Measurements from ENCODE around the gene SYT1. TPM values are rescaled to one million over a fixed set of nuclear protein-coding genes. Genes with fewer than 3 reads are reported as not detected.

Gene SYT1
- total and polyA plus RNA-seq, 3 experiments from 2014 or later = not detected

GRCh38 chr12:79001404-79001803 lies 136.8 kb downstream of the SYT1 start:
- Mint-ChIP-seq H3K4me1 (no peaks in the 10 kb centered on the region), H3K9me3 (peaks cover 2 to 35% (median 3%) of the 10 kb centered on the region in 5 donors)

DNA sequence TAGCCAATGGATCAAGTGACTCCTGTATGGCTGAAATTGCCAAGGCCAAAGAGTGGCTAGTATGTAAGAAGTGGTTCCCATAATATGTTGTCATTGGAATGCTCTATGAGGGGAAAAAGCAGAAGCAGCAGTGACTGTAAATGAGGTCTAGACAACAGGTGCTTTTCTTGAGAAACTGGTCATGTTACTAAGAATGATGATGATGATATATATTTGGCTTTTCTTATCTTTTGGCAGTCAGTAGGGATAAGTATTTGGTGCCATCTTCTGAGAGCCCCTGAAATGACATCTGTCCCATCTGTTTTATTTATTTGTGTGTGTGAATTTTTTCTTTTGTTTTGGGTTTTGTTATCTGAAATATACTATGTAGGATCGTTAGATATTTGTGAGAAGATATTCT lies 141.7 kb downstream of the SYT1 start:
- Histone ChIP-seq H3K9me3 (ENCODE audit: low read length) (no peaks in the 10 kb centered on the region), H3K27me3 (ENCODE audit: insufficient read depth, low read length, poor library complexity, severe bottlenecking) (no peaks in the 10 kb centered on the region), H3K4me1 (ENCODE audit: insufficient read depth, low read length) (no peaks in the 10 kb centered on the region), H3K4me3 (ENCODE audit: low read length) (no peak overlapping the region), H3K27ac (ENCODE audit: low read depth, low read length) (no peak overlapping the region), H3K36me3 (ENCODE audit: insufficient read depth, low read length) (no peaks in the 10 kb centered on the region)
- no peak for DNase-seq
- ChIA-PET CTCF (no interaction called here), POLR2A (no interaction called here)
- Mint-ChIP-seq H3K4me3 (no peak overlapping the region), H3K9me3 (peaks cover 3 to 20% (median 4%) of the 10 kb centered on the region in 5 donors), H3K36me3 (no peaks in the 10 kb centered on the region), H3K4me1 (no peaks in the 10 kb centered on the region), H3K27me3 (no peaks in the 10 kb centered on the region), H3K27ac (no peak overlapping the region)

More at GRCh38 chr12:79001404-79001803, 136.8 kb downstream of the SYT1 start:
- Mint-ChIP-seq H3K4me3 (no peak overlapping the region), H3K36me3 (no peaks in the 10 kb centered on the region), H3K27ac (no peak overlapping the region), H3K27me3 (no peaks in the 10 kb centered on the region)
- H3K27ac ChIP-seq (ENCODE audit: low read depth, low read length) = no peak overlapping the region
- no peaks in the 10 kb centered on the region for H3K9me3 ChIP-seq (ENCODE audit: low read length)
- ChIA-PET CTCF (no interaction called here), POLR2A (no interaction called here)
- no peak for DNase-seq
- no peaks in the 10 kb centered on the region for H3K4me1 ChIP-seq (ENCODE audit: insufficient read depth, low read length)
- no peaks in the 10 kb centered on the region for H3K36me3 ChIP-seq (ENCODE audit: insufficient read depth, low read length)
- H3K4me3 ChIP-seq (ENCODE audit: low read length) = no peak overlapping the region
- no peaks in the 10 kb centered on the region for H3K27me3 ChIP-seq (ENCODE audit: insufficient read depth, low read length, poor library complexity, severe bottlenecking)

GRCh38 chr12:79008591-79008990 lies 144.0 kb downstream of the SYT1 start:
- POLR2A ChIA-PET = no interaction called here

GRCh38 chr12:79012636-79013035 lies 148.1 kb downstream of the SYT1 start:
- Histone ChIP-seq H3K9me3 (ENCODE audit: low read length) (no peaks in the 10 kb centered on the region), H3K4me1 (ENCODE audit: insufficient read depth, low read length) (no peaks in the 10 kb centered on the region), H3K27me3 (ENCODE audit: insufficient read depth, low read length, poor library complexity, severe bottlenecking) (no peaks in the 10 kb centered on the region), H3K4me3 (ENCODE audit: low read length) (no peak overlapping the region), H3K27ac (ENCODE audit: low read depth, low read length) (no peak overlapping the region), H3K36me3 (ENCODE audit: insufficient read depth, low read length) (no peaks in the 10 kb centered on the region)
- ChIA-PET CTCF (no interaction called here), POLR2A (no interaction called here)
- Mint-ChIP-seq H3K9me3 (peaks cover 6 to 33% (median 13%) of the 10 kb centered on the region in 5 donors), H3K27ac (no peak overlapping the region), H3K36me3 (no peaks in the 10 kb centered on the region), H3K4me3 (no peak overlapping the region), H3K27me3 (no peaks in the 10 kb centered on the region), H3K4me1 (no peaks in the 10 kb centered on the region)
- no peak for DNase-seq

More at GRCh38 chr12:79008591-79008990, 144.0 kb downstream of the SYT1 start:
- DNase-seq = no peak
- Mint-ChIP-seq H3K27me3 (no peaks in the 10 kb centered on the region), H3K27ac (no peak overlapping the region), H3K36me3 (no peaks in the 10 kb centered on the region), H3K9me3 (peaks cover 3 to 24% (median 12%) of the 10 kb centered on the region in 5 donors), H3K4me3 (no peak overlapping the region), H3K4me1 (no peaks in the 10 kb centered on the region)
- Histone ChIP-seq H3K27ac (ENCODE audit: low read depth, low read length) (no peak overlapping the region), H3K9me3 (ENCODE audit: low read length) (no peaks in the 10 kb centered on the region), H3K4me1 (ENCODE audit: insufficient read depth, low read length) (no peaks in the 10 kb centered on the region), H3K4me3 (ENCODE audit: low read length) (no peak overlapping the region), H3K36me3 (ENCODE audit: insufficient read depth, low read length) (no peaks in the 10 kb centered on the region), H3K27me3 (ENCODE audit: insufficient read depth, low read length, poor library complexity, severe bottlenecking) (no peaks in the 10 kb centered on the region)
- CTCF ChIA-PET = no interaction called here

GRCh38 chr12:79016181-79016580 lies 151.6 kb downstream of the SYT1 start:
- H3K27ac Mint-ChIP-seq = no peak overlapping the region
- Histone ChIP-seq H3K27ac (ENCODE audit: low read depth, low read length) (no peak overlapping the region), H3K36me3 (ENCODE audit: insufficient read depth, low read length) (no peaks in the 10 kb centered on the region), H3K4me3 (ENCODE audit: low read length) (no peak overlapping the region), H3K9me3 (ENCODE audit: low read length) (no peaks in the 10 kb centered on the region), H3K27me3 (ENCODE audit: insufficient read depth, low read length, poor library complexity, severe bottlenecking) (no peaks in the 10 kb centered on the region), H3K4me1 (ENCODE audit: insufficient read depth, low read length) (no peaks in the 10 kb centered on the region)
- ChIA-PET POLR2A (no interaction called here), CTCF (interaction anchor here (0.8 kb wide), 1 partner anchor 18 kb away, joined by 3 read pairs; no protein-coding TSS in a partner anchor)
- H3K27me3 Mint-ChIP-seq = no peaks in the 10 kb centered on the region
- peaks cover 6 to 26% (median 13%) of the 10 kb centered on the region in 5 donors for H3K9me3 Mint-ChIP-seq
- H3K36me3 Mint-ChIP-seq = no peaks in the 10 kb centered on the region
- DNase-seq = no peak
- no peak overlapping the region for H3K4me3 Mint-ChIP-seq
- H3K4me1 Mint-ChIP-seq = no peaks in the 10 kb centered on the region

DNA sequence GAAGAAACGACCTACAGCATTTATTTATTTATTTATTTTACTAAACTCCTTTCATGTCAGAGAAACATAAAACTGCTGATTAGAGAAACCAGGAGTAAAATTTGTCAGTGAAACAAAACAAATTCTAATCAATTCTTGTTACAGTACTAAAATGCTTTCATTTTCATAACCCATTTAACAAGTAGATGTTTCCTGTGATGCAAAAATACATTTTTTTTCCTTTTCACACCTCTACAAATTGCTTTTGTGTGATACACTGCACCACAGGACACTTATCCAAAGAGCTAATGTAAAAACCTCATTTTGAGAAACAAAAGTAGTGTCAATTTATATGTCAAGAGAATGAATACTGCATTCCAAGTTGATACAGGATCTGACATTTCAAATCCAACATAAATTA lies 155.1 kb downstream of the SYT1 start:
- H3K36me3 Mint-ChIP-seq = no peaks in the 10 kb centered on the region
- Histone ChIP-seq H3K36me3 (ENCODE audit: insufficient read depth, low read length) (no peaks in the 10 kb centered on the region), H3K4me3 (ENCODE audit: low read length) (no peak overlapping the region), H3K9me3 (ENCODE audit: low read length) (no peaks in the 10 kb centered on the region), H3K27ac (ENCODE audit: low read depth, low read length) (no peak overlapping the region), H3K4me1 (ENCODE audit: insufficient read depth, low read length) (no peaks in the 10 kb centered on the region), H3K27me3 (ENCODE audit: insufficient read depth, low read length, poor library complexity, severe bottlenecking) (no peaks in the 10 kb centered on the region)
- POLR2A ChIA-PET = no interaction called here
- no peak for DNase-seq
- no peak overlapping the region for H3K4me3 Mint-ChIP-seq
- H3K27ac Mint-ChIP-seq = no peak overlapping the region
- peaks cover 0 to 20% (median 5%) of the 10 kb centered on the region in 5 donors for H3K9me3 Mint-ChIP-seq
- CTCF ChIA-PET = no interaction called here
- no peaks in the 10 kb centered on the region for H3K4me1 Mint-ChIP-seq
- H3K27me3 Mint-ChIP-seq = no peaks in the 10 kb centered on the region

DNA sequence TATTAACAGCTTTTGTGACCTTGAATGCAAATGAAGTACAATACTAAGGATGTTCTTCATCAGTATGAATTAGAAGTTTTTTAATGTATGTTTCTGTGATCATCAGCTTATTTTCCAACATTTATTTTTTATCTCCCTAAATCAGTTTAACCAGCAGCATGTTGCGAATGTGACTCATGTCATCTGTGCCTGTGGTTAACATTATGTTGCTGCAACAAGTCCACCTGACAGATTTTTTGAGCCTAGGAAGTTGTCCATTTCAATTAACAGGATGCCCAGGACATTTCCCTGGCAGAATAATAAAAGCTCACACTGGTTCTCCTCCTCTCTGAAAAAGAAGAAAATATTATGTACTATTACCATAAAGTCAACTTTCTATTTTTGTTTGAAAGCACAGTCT lies 155.5 kb downstream of the SYT1 start:
- ChIA-PET POLR2A (no interaction called here), CTCF (no interaction called here)
- Histone ChIP-seq H3K36me3 (ENCODE audit: insufficient read depth, low read length) (no peaks in the 10 kb centered on the region), H3K4me1 (ENCODE audit: insufficient read depth, low read length) (no peaks in the 10 kb centered on the region), H3K27ac (ENCODE audit: low read depth, low read length) (no peak overlapping the region), H3K27me3 (ENCODE audit: insufficient read depth, low read length, poor library complexity, severe bottlenecking) (no peaks in the 10 kb centered on the region), H3K9me3 (ENCODE audit: low read length) (no peaks in the 10 kb centered on the region), H3K4me3 (ENCODE audit: low read length) (no peak overlapping the region)
- H3K36me3 Mint-ChIP-seq = no peaks in the 10 kb centered on the region
- DNase-seq = no peak
- no peak overlapping the region for H3K27ac Mint-ChIP-seq
- peaks cover 0 to 20% (median 5%) of the 10 kb centered on the region in 5 donors for H3K9me3 Mint-ChIP-seq
- no peaks in the 10 kb centered on the region for H3K27me3 Mint-ChIP-seq
- H3K4me3 Mint-ChIP-seq = no peak overlapping the region
- H3K4me1 Mint-ChIP-seq = no peaks in the 10 kb centered on the region

- Histone ChIP-seq H3K27ac (ENCODE audit: low read depth, low read length) (no peak overlapping the region), H3K4me1 (ENCODE audit: insufficient read depth, low read length) (no peaks in the 10 kb centered on the region), H3K4me3 (ENCODE audit: low read length) (no peak overlapping the region), H3K9me3 (ENCODE audit: low read length) (no peaks in the 10 kb centered on the region), H3K36me3 (ENCODE audit: insufficient read depth, low read length) (no peaks in the 10 kb centered on the region), H3K27me3 (ENCODE audit: insufficient read depth, low read length, poor library complexity, severe bottlenecking) (no peaks in the 10 kb centered on the region)
- POLR2A ChIA-PET = no interaction called here
- Mint-ChIP-seq H3K27me3 (no peaks in the 10 kb centered on the region), H3K4me1 (no peaks in the 10 kb centered on the region), H3K4me3 (no peak overlapping the region), H3K27ac (no peak overlapping the region), H3K36me3 (no peaks in the 10 kb centered on the region), H3K9me3 (peaks cover 0 to 14% (median 5%) of the 10 kb centered on the region in 5 donors)
- CTCF ChIA-PET = no interaction called here
- DNase-seq = no peak
Observed at GRCh38 chr12:79021021-79021420, 156.4 kb downstream of the SYT1 start.

DNA sequence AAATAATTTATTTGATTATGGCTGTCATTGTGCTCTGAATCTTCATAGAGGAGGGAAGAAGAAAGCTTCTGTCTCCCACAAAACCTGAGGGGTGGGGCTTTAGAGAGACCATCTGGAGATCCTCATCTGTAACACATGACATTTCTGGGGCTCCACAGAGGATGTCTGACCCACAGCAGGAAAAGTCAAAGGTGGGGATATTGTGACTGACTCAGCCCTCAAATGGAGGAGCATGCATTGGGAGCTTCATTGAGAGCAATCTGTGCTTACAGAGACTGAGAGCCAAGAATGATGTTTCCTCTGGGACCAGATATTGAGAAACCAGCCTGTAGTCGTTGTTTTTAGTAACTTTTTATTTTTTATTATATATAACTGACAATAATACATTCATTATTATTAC lies 158.7 kb downstream of the SYT1 start:
- ChIA-PET POLR2A (no interaction called here), CTCF (no interaction called here)
- Histone ChIP-seq H3K27me3 (ENCODE audit: insufficient read depth, low read length, poor library complexity, severe bottlenecking) (no peaks in the 10 kb centered on the region), H3K9me3 (ENCODE audit: low read length) (no peaks in the 10 kb centered on the region), H3K27ac (ENCODE audit: low read depth, low read length) (no peak overlapping the region), H3K4me1 (ENCODE audit: insufficient read depth, low read length) (no peaks in the 10 kb centered on the region), H3K4me3 (ENCODE audit: low read length) (no peak overlapping the region), H3K36me3 (ENCODE audit: insufficient read depth, low read length) (no peaks in the 10 kb centered on the region)
- Mint-ChIP-seq H3K27me3 (no peaks in the 10 kb centered on the region), H3K4me3 (no peak overlapping the region), H3K4me1 (no peaks in the 10 kb centered on the region), H3K9me3 (peaks cover 0 to 7% (median 1%) of the 10 kb centered on the region in 5 donors), H3K27ac (no peak overlapping the region), H3K36me3 (no peaks in the 10 kb centered on the region)
- no peak for DNase-seq
